ENCODE results near the gene CDH12. TPM values are rescaled to one million over a fixed set of nuclear protein-coding genes. Genes with fewer than 3 reads are reported as not detected.

CDH12 gene
- total RNA-seq, 4 donors from 2014 or later = 0.19 to 0.91 (median 0.47) TPM

GRCh38 chr5:22719842-22720241 is 133.3 kb downstream of the CDH12 start:
- no peak for TF ChIP-seq POLR2A (IDR thresholded peaks at IDR 0.05)
- no peak for TF ChIP-seq CTCF (IDR thresholded peaks at IDR 0.05)
- H3K4me3 ChIP-seq (ENCODE audit: low read depth, poor library complexity, severe bottlenecking) = no peak overlapping the region
- WGBS, 2 donors = 81 to 91% methylated on average over 3 of the region's 3 CpGs
- intact Hi-C loops (cut with DNase I; ENCODE audit: low total_unique reads) = no loop called here
- DNase-seq (ENCODE audit: low spot score in 2 of 2) = no peak

- DNase-seq (ENCODE audit: low spot score in 2 of 2) = no peak
- TF ChIP-seq CTCF (IDR thresholded peaks at IDR 0.05) (no peak), POLR2A (IDR thresholded peaks at IDR 0.05) (no peak)
- 35 to 92% methylated on average over 2 of the region's 2 CpGs for WGBS, 2 donors
- intact Hi-C loops (cut with DNase I; ENCODE audit: low total_unique reads) = no loop called here
- no peak overlapping the region for H3K4me3 ChIP-seq (ENCODE audit: low read depth, poor library complexity, severe bottlenecking)
Measured at GRCh38 chr5:22710660-22711059, 142.5 kb downstream of the CDH12 start.

- intact Hi-C loops (cut with DNase I; ENCODE audit: low total_unique reads) = no loop called here
- no peak overlapping the region for H3K4me3 ChIP-seq (ENCODE audit: low read depth, poor library complexity, severe bottlenecking)
- TF ChIP-seq POLR2A (IDR thresholded peaks at IDR 0.05) (no peak), CTCF (IDR thresholded peaks at IDR 0.05) (no peak)
Measured at GRCh38 chr5:22709743-22710142, 143.4 kb downstream of the CDH12 start.

GRCh38 chr5:22708770-22709328 is 144.3 kb downstream of the CDH12 start:
- DNase-seq (ENCODE audit: low spot score in 2 of 2) = no peak
- TF ChIP-seq POLR2A (IDR thresholded peaks at IDR 0.05) = no peak
- TF ChIP-seq CTCF (IDR thresholded peaks at IDR 0.05) = no peak
- intact Hi-C loops (cut with DNase I; ENCODE audit: low total_unique reads) = no loop called here
- WGBS, 2 donors = 90 to 95% methylated on average over 9 of the region's 9 CpGs
- H3K4me3 ChIP-seq (ENCODE audit: low read depth, poor library complexity, severe bottlenecking) = no peak overlapping the region

More at GRCh38 chr5:22709743-22710142, 143.4 kb downstream of the CDH12 start:
- no peak for DNase-seq (ENCODE audit: low spot score in 2 of 2)

GRCh38 chr5:22706901-22707300 is 146.2 kb downstream of the CDH12 start:
- intact Hi-C loops (cut with DNase I; ENCODE audit: low total_unique reads) = no loop called here
- DNase-seq (ENCODE audit: low spot score in 2 of 2) = no peak
- TF ChIP-seq POLR2A (IDR thresholded peaks at IDR 0.05) (no peak), CTCF (IDR thresholded peaks at IDR 0.05) (no peak)
- no peak overlapping the region for H3K4me3 ChIP-seq (ENCODE audit: low read depth, poor library complexity, severe bottlenecking)
- WGBS, 2 donors = 86 to 87% methylated on average over 1 of the region's 1 CpG

GRCh38 chr5:22699319-22699718 is 153.8 kb downstream of the CDH12 start:
- TF ChIP-seq CTCF (IDR thresholded peaks at IDR 0.05) (no peak), POLR2A (IDR thresholded peaks at IDR 0.05) (no peak)
- H3K4me3 ChIP-seq (ENCODE audit: low read depth, poor library complexity, severe bottlenecking) = no peak overlapping the region
- 75 to 92% methylated on average over 5 of the region's 5 CpGs for WGBS, 2 donors

More at GRCh38 chr5:22699319-22699718, 153.8 kb downstream of the CDH12 start:
- intact Hi-C loops (cut with DNase I; ENCODE audit: low total_unique reads) = no loop called here
- DNase-seq (ENCODE audit: low spot score in 2 of 2) = no peak

Data from lower leg skin (tissue), 4 donors.